GDM1 (cell line): ENCODE results near the gene TBCD.
"Not testable (repeated sequence)": the region's sequence is repeated elsewhere in the genome, so short reads cannot be mapped to it uniquely, and the experiment has no call there.

Experiments
- DNase-seq: peaks from one replicate; lab custom pipeline; 2025; lab: John Stamatoyannopoulos, UW

Gene TBCD

GRCh38 chr17:82956726-82957468, 205.0 kb downstream of the TBCD start:
- no peak for DNase-seq

GRCh38 chr17:82957469-82957795, 205.6 kb downstream of the TBCD start:
- DNase-seq, result no peak

- no peak for DNase-seq
Measured at GRCh38 chr17:82957961-82958561, 206.2 kb downstream of the TBCD start.

- DNase-seq, result no peak
Measured at GRCh38 chr17:82959242-82959930, 207.5 kb downstream of the TBCD start.

GRCh38 chr17:82959990-82960418, 208.1 kb downstream of the TBCD start:
- DNase-seq, result no peak

- DNase-seq, result no peak
Measured at GRCh38 chr17:82960419-82961271, 208.8 kb downstream of the TBCD start.

GRCh38 chr17:82961366-82962162, 209.7 kb downstream of the TBCD start:
- DNase-seq, result no peak

- no peak for DNase-seq
Measured at GRCh38 chr17:82962163-82962720, 210.4 kb downstream of the TBCD start.

- DNase-seq, result no peak
Measured at GRCh38 chr17:82963104-82963950, 211.5 kb downstream of the TBCD start.

- DNase-seq, result not testable (repeated sequence)
Measured at GRCh38 chr17:82964451-82964850, 212.6 kb downstream of the TBCD start.

GRCh38 chr17:82964851-82965341, 213.0 kb downstream of the TBCD start:
- DNase-seq, result no peak

- DNase-seq, result no peak
Measured at GRCh38 chr17:82965371-82965770, 213.5 kb downstream of the TBCD start.

GRCh38 chr17:82966415-82966814, 214.6 kb downstream of the TBCD start:
- no peak for DNase-seq

- no peak for DNase-seq
Measured at GRCh38 chr17:82967268-82968032, 215.6 kb downstream of the TBCD start.

GRCh38 chr17:82968033-82968841, 216.4 kb downstream of the TBCD start:
- DNase-seq, result not testable (repeated sequence)

- DNase-seq, result no peak
Measured at GRCh38 chr17:82970067-82970466, 218.2 kb downstream of the TBCD start.

- no peak for DNase-seq
Measured at GRCh38 chr17:82970818-82971590, 219.1 kb downstream of the TBCD start.
